GM23338 (cell line): ENCODE measurements around the gene FGF13. TPM values are rescaled to one million over a fixed set of nuclear protein-coding genes. Genes with fewer than 3 reads are reported as not detected.

ENCODE experiments used
- ATAC-seq: fragments of 200-7000 bp; cut with Tn5 transposase; 3 replicates; pipeline ENCODE4 v1.9.1; 2020
- DNase-seq: peaks from one replicate; pipeline ENCODE4 v3.0.0-alpha.2; 2015; ENCODE audit warnings: low spot score
- H2AFZ ChIP-seq: fragments of 200-600 bp; sonication (generic); 2 replicates; pipeline ENCODE4 v1.8.0; 2016; ENCODE audit warnings: antibody characterized with exemption, mild to moderate bottlenecking, moderate library complexity
- H3F3A ChIP-seq: fragments of 200-600 bp; sonication (generic); replicated peaks from 2 replicates; pipeline ENCODE4 v1.8.0; 2017; ENCODE audit warnings: antibody characterized with exemption, mixed run types, low read depth
- H3K27ac ChIP-seq: fragments of 200-600 bp; sonication (generic); 2 replicates; pipeline ENCODE4 v1.6.1; 2016; ENCODE audit warnings: low read depth
- H3K27me3 ChIP-seq: fragments of 200-600 bp; sonication (generic); 2 replicates; pipeline ENCODE4 v1.8.0; 2016; ENCODE audit warnings: mild to moderate bottlenecking, mixed run types, moderate library complexity; ENCODE audit not compliant: insufficient read depth
- H3K36me3 ChIP-seq: fragments of 200-600 bp; sonication (generic); 2 replicates; pipeline ENCODE4 v1.8.0; 2016; ENCODE audit warnings: mild to moderate bottlenecking; ENCODE audit not compliant: insufficient read depth
- H3K4me1 ChIP-seq: fragments of 200-600 bp; sonication (generic); 2 replicates; pipeline ENCODE4 v1.8.0; 2016; ENCODE audit warnings: mild to moderate bottlenecking, moderate library complexity; ENCODE audit not compliant: insufficient read depth
- H3K4me2 ChIP-seq: fragments of 200-600 bp; sonication (generic); 2 replicates; pipeline ENCODE4 v1.7.1; 2017; ENCODE audit warnings: mixed run types
- H3K4me3 ChIP-seq: fragments of 200-600 bp; sonication (generic); 2 replicates; pipeline ENCODE4 v1.6.1; 2016; ENCODE audit warnings: mixed run types
- H3K79me2 ChIP-seq: fragments of 200-600 bp; sonication (generic); replicated peaks from 2 replicates; pipeline ENCODE4 v1.8.0; 2017; ENCODE audit warnings: mild to moderate bottlenecking; ENCODE audit not compliant: insufficient read depth
- H3K9me2 ChIP-seq: fragments of 200-600 bp; sonication (generic); 2 replicates; pipeline ENCODE4 v1.8.0; 2017; ENCODE audit not compliant: insufficient read depth
- H4K20me1 ChIP-seq: fragments of 200-600 bp; sonication (generic); replicated peaks from 2 replicates; pipeline ENCODE4 v1.8.0; 2017; ENCODE audit warnings: mild to moderate bottlenecking; ENCODE audit not compliant: insufficient read depth
- H3K27ac Mint-ChIP-seq: 2 replicates; pipeline ENCODE4 v1.8.0; 2020; ENCODE audit warnings: inconsistent platforms, mild to moderate bottlenecking, moderate library complexity, mixed read lengths
- H3K27me3 Mint-ChIP-seq: 3 replicates; pipeline ENCODE4 v1.8.0; 2022; ENCODE audit warnings: low read depth, mild to moderate bottlenecking, moderate library complexity, mixed read lengths, inconsistent platforms; ENCODE audit not compliant: insufficient read depth, poor library complexity
- H3K36me3 Mint-ChIP-seq: 3 replicates; pipeline ENCODE4 v1.8.0; 2021; ENCODE audit warnings: low read depth, mild to moderate bottlenecking, inconsistent platforms, moderate library complexity, mixed read lengths
- H3K4me1 Mint-ChIP-seq: 3 replicates; pipeline ENCODE4 v1.8.0; 2020; ENCODE audit warnings: mild to moderate bottlenecking, inconsistent platforms, mixed read lengths
- H3K4me3 Mint-ChIP-seq: 3 replicates; pipeline ENCODE4 v1.8.0; 2021; ENCODE audit warnings: moderate library complexity, mild to moderate bottlenecking, inconsistent platforms, mixed read lengths
- H3K9me3 Mint-ChIP-seq: 3 replicates; pipeline ENCODE4 v1.8.0; 2020; ENCODE audit warnings: moderate library complexity, mild to moderate bottlenecking, inconsistent platforms, mixed read lengths
- CREB1 ChIP-seq: fragments of 250-450 bp; sonication (Bioruptor Pico); IDR thresholded peaks from 2 replicates; pipeline ENCODE4 v1.5.0; 2020; ENCODE audit warnings: low read depth, mild to moderate bottlenecking, moderate library complexity
- EZH2phosphoT487 ChIP-seq: fragments of 200-600 bp; sonication (generic); IDR thresholded peaks from one replicate; pipeline ENCODE4 v1.8.1; 2018; ENCODE audit warnings: antibody characterized with exemption; ENCODE audit not compliant: unreplicated experiment
- NANOG ChIP-seq: IDR thresholded peaks from 2 replicates; pipeline ENCODE4 v1.6.1; 2016; ENCODE audit warnings: antibody characterized with exemption, borderline replicate concordance
- ZNF114 ChIP-seq: fragments of 250-450 bp; sonication (Bioruptor Pico); IDR thresholded peaks from 2 replicates; pipeline ENCODE4 v1.5.0; 2020; ENCODE audit warnings: mild to moderate bottlenecking, moderate library complexity
- ZNF462 ChIP-seq: fragments of 250-450 bp; sonication (Bioruptor Pico); IDR thresholded peaks from 2 replicates; pipeline ENCODE4 v1.5.0; 2020; ENCODE audit warnings: mild to moderate bottlenecking, moderate library complexity
- polyA plus RNA-seq: library from polyadenylated mRNA; unstranded; fragments of >200 nt; fragmentation: Nextera tagmentation; extraction: Ambion mirVana; gene quantifications from 2 replicates; pipeline ENCODE4 v1.2.1, GENCODE V29; 2016
- total RNA-seq: library from RNA; depleted of rRNA; stranded (reverse); fragments of >200 nt; shearing (Covaris generic); gene quantifications from 2 replicates; pipeline ENCODE4 v1.2.3, GENCODE V29; 2014
- TF ChIP-seq, protein P1 (sequence below): IDR thresholded peaks from 2 replicates; pipeline ENCODE4 v1.6.1; 2016; ENCODE audit warnings: antibody characterized with exemption

The FGF13 gene
- total and polyA plus RNA-seq, 2 experiments from 2014 or later, result 18.8 to 20.3 TPM

DNA sequence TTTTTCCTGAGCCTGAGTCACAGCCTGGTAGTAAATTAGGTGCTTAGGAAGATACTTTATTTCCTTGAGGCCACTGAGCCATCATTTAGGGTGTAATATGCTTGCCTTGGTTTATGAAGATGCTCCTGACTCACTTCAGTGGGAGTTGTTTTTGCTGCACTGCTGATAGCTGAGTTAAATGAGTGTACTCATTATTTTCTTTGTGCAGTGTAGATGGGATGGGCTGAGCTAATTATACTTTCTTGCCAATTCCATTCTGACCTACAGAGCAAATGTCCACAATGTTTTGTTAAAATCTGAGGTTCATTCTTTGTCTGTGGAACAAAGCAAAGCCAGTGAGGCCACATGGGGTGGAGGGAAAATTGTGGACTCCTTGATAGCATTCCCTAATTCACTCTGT lies 60.0 kb downstream of the FGF13 start (continued):
- TF ChIP-seq ZNF462 (CRISPR knock-in tag), result no peak
- TF ChIP-seq EZH2phosphoT487, result no peak
- no peak for TF ChIP-seq CREB1 (CRISPR knock-in tag)

DNA sequence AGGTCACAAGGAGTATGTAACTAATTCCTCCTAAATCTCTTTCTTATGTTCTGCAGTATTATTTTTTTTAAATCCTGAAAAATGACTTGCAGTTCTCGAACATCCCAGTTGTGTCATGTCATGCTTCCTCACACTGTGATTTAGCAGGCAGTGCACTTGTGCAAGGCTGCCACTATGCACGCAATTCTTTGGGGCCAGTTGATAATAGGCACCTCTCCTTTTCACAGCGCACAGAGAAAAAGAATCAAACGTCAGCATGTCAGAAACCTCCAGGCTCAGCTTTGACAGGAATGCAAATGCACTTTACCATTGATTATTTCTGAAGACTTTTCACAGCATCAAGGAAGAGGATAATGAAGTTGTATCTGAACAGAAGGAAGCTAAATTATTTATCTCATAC lies 62.9 kb downstream of the FGF13 start:
- no peaks in the 10 kb centered on the region for H4K20me1 ChIP-seq
- H3F3A ChIP-seq, result no peaks in the 10 kb centered on the region
- Mint-ChIP-seq H3K9me3 (no peaks in the 10 kb centered on the region), H3K27me3 (peaks cover 4% of the 10 kb centered on the region), H3K4me1 (peaks cover 37% of the 10 kb centered on the region), H3K27ac (peak overlapping the region; percentile 72; the same call in 1 of the 2 replicates), H3K4me3 (no peak overlapping the region), H3K36me3 (no peaks in the 10 kb centered on the region)
- no peaks in the 10 kb centered on the region for H3K27me3 ChIP-seq
- no peak for DNase-seq
- H3K79me2 ChIP-seq, result no peaks in the 10 kb centered on the region; the same call in 1 of the 2 replicates
- TF ChIP-seq ZNF114 (CRISPR knock-in tag), result no peak
- TF ChIP-seq NANOG, result no peak
- TF ChIP-seq ZNF462 (CRISPR knock-in tag), result no peak
- TF ChIP-seq, protein P1, sequence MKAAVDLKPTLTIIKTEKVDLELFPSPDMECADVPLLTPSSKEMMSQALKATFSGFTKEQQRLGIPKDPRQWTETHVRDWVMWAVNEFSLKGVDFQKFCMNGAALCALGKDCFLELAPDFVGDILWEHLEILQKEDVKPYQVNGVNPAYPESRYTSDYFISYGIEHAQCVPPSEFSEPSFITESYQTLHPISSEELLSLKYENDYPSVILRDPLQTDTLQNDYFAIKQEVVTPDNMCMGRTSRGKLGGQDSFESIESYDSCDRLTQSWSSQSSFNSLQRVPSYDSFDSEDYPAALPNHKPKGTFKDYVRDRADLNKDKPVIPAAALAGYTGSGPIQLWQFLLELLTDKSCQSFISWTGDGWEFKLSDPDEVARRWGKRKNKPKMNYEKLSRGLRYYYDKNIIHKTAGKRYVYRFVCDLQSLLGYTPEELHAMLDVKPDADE, result no peak
- no peak overlapping the region for H2AFZ ChIP-seq
- H3K9me2 ChIP-seq, result no peaks in the 10 kb centered on the region
- peaks cover 27% of the 10 kb centered on the region for H3K4me1 ChIP-seq
- no peak overlapping the region for H3K27ac ChIP-seq
- no peak overlapping the region for H3K4me3 ChIP-seq
- H3K36me3 ChIP-seq, result no peaks in the 10 kb centered on the region
- H3K4me2 ChIP-seq, result no peak overlapping the region
- ATAC-seq, result no peak
